Activated CD8-positive, alpha-beta T cell treated with anti-CD3 and anti-CD28 coated beads for 36 hours (primary cell): ENCODE results near the gene RIPOR3. TPM values are rescaled to one million over a fixed set of nuclear protein-coding genes. Genes with fewer than 3 reads are reported as not detected.

Experiments used
- ATAC-seq: fragments of 200-7000 bp; cut with Tn5 transposase; one replicate; pipeline ENCODE4 v1.10.0; 2021; ENCODE audit warnings: mild to moderate bottlenecking, moderate library complexity
- CTCF ChIA-PET: fragments of 350-600 bp; sonication (Branson Sonifier 250); formaldehyde crosslinking; loops from one replicate; lab custom pipeline; 2021; ENCODE audit warnings: antibody characterized with exemption; lab: Charles Lee
- POLR2A ChIA-PET: fragments of 350-600 bp; sonication (Branson Sonifier 250); formaldehyde crosslinking; loops from one replicate; lab custom pipeline; 2021; ENCODE audit warnings: antibody characterized with exemption; lab: Charles Lee
- DNase-seq: peaks from one replicate; pipeline ENCODE4 v3.0.0-alpha.2; 2020
- H3K27ac Mint-ChIP-seq: one replicate; pipeline ENCODE4 v1.8.0; 2021; ENCODE audit warnings: mild to moderate bottlenecking, mixed read lengths
- H3K27me3 Mint-ChIP-seq: one replicate; pipeline ENCODE4 v1.8.0; 2021; ENCODE audit warnings: mixed read lengths
- H3K36me3 Mint-ChIP-seq: one replicate; pipeline ENCODE4 v1.8.0; 2021; ENCODE audit warnings: low read depth, mixed read lengths
- H3K4me1 Mint-ChIP-seq: one replicate; pipeline ENCODE4 v1.8.0; 2021; ENCODE audit warnings: low read depth, mixed read lengths
- H3K4me3 Mint-ChIP-seq: one replicate; pipeline ENCODE4 v1.8.0; 2021; ENCODE audit warnings: mild to moderate bottlenecking, moderate library complexity, mixed read lengths
- H3K9me3 Mint-ChIP-seq: one replicate; pipeline ENCODE4 v1.8.0; 2021; ENCODE audit warnings: mixed read lengths
- CTCF ChIP-seq: fragments of 200-600 bp; IDR thresholded peaks from one replicate; pipeline ENCODE4 v1.8.0; 2022; ENCODE audit warnings: antibody characterized with exemption, mild to moderate bottlenecking
- intact Hi-C: fragments of 100-400 bp; cut with micrococcal nuclease; formaldehyde crosslinking; loops from one replicate; pipeline ENCODE4 v1.10.0; 2022
- total RNA-seq, 2 experiments: library from RNA; stranded (reverse); gene quantifications; one replicate each; pipeline ENCODE4 v1.2.3, GENCODE V29; 2021

RIPOR3 gene
- total RNA-seq, 2 experiments from 2014 or later = not detected

- no peaks in the 10 kb centered on the region for H3K4me1 Mint-ChIP-seq
- no peak overlapping the region for H3K4me3 Mint-ChIP-seq
- ChIA-PET POLR2A (no interaction called here), CTCF (interaction anchor here (0.7 to 3.1 kb wide), 9 partner anchors 10 to 172 kb away, joined by 3 to 14 read pairs (median 5); no protein-coding TSS in a partner anchor)
- TF ChIP-seq CTCF = no peak
- intact Hi-C loops = no loop called here
- H3K27me3 Mint-ChIP-seq = no peaks in the 10 kb centered on the region
- H3K36me3 Mint-ChIP-seq = no peaks in the 10 kb centered on the region
- DNase-seq = no peak
- ATAC-seq = no peak
- H3K9me3 Mint-ChIP-seq = no peaks in the 10 kb centered on the region
- no peak overlapping the region for H3K27ac Mint-ChIP-seq
These were observed 54.5 kb downstream of the RIPOR3 start for GRCh38 chr20:50636601-50637540.

DNA sequence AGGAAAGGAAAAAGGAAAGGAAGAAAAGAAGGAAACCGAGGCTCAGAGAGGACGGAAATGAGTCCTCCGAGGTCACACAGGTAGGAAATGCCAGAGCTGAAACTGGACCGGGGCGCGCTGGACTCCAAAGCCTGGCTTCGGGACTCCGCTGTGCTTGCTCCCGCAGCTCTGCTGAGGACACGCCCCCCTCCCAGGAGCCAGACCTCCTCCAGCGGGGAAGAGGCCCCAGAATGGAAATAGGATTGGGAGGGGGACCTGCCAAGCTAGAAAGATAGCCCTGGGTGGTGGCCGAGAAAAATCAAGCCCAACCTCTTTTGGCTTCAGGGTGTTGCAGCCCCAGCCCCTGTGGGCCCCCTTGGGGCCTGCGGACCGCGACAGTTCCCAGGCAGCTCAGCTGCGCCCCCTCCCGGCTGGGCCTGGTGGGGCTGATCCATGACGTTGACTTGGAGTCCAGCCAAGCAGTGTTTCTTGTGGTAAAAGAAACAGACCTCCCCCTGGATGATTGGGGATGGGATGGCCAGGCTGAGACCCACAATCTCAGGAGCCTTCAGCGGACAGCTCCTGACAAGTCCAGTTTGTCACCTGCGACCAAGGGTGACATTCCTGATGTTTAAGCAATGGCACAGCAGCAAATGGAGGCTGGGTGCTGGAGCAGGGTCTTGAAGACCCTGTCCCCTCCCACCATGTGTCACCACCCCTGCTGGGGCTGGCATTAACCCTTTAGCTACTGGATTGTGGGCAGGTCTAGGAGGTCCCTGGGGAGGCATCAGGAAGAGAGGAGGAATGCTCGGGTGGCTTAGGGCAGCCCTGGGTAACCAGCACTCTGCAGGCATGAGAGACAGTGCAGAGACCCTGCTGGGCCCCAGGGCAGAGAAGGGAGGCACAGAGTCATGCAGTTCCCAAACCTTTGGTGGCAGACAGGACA, 55.4 kb downstream of the RIPOR3 start:
- TF ChIP-seq CTCF = peak; percentile 86
- Mint-ChIP-seq H3K36me3 (no peaks in the 10 kb centered on the region), H3K27me3 (no peaks in the 10 kb centered on the region), H3K4me3 (no peak overlapping the region), H3K27ac (no peak overlapping the region), H3K4me1 (no peaks in the 10 kb centered on the region), H3K9me3 (no peaks in the 10 kb centered on the region)
- peak; percentile 78 for DNase-seq
- ChIA-PET CTCF (interaction anchor here (0.7 to 3.1 kb wide), 18 partner anchors 10 to 671 kb away, joined by 3 to 14 read pairs (median 4); no protein-coding TSS in a partner anchor), POLR2A (interaction anchor here (0.7 kb wide), 1 partner anchor 76 kb away, joined by 3 read pairs; no protein-coding TSS in a partner anchor)
- peak; percentile 94 for ATAC-seq
- intact Hi-C loops = no loop called here

DNA sequence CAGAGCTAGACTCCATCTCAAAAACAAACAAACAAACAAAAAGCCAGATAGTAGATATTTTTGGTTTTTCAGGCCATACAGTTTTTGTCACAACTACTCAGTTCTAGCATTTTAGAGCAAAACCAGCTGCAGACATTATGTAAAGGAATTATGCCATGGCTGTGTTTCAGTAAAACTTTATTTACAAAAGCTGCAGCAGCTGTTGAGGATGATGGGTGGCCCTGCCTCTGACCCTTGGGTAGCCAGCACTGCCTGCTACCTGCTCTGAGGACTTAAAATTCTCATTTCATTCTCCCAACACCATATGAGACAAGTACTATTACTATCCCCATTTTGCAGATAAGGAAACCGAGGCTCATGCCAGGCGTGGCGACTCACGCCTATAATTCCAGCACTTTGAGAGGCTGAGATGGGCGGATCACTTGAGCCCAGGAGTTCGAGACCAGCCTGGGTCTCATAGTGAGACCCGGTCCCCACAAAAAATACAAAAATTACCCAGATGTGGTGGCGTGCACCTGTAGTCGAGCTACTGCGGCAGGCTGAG, 56.3 kb downstream of the RIPOR3 start:
- POLR2A ChIA-PET = no interaction called here
- intact Hi-C loops = no loop called here
- ATAC-seq (no peak), DNase-seq (no peak)
- CTCF ChIA-PET = interaction anchor here (0.7 to 3.1 kb wide), 14 partner anchors 9 to 672 kb away, joined by 3 to 14 read pairs (median 4); no protein-coding TSS in a partner anchor
- no peak for TF ChIP-seq CTCF
- no peak overlapping the region for H3K4me3 Mint-ChIP-seq
- no peaks in the 10 kb centered on the region for H3K9me3 Mint-ChIP-seq
- H3K27ac Mint-ChIP-seq = no peak overlapping the region
- H3K4me1 Mint-ChIP-seq = no peaks in the 10 kb centered on the region
- no peaks in the 10 kb centered on the region for H3K36me3 Mint-ChIP-seq
- H3K27me3 Mint-ChIP-seq = no peaks in the 10 kb centered on the region

GRCh38 chr20:50634191-50634590, 57.2 kb downstream of the RIPOR3 start:
- intact Hi-C loops = no loop called here

More at GRCh38 chr20:50634191-50634590, 57.2 kb downstream of the RIPOR3 start:
- Mint-ChIP-seq H3K4me1 (no peaks in the 10 kb centered on the region), H3K9me3 (no peaks in the 10 kb centered on the region), H3K4me3 (no peak overlapping the region), H3K27me3 (no peaks in the 10 kb centered on the region), H3K36me3 (no peaks in the 10 kb centered on the region), H3K27ac (no peak overlapping the region)
- ChIA-PET CTCF (interaction anchor here (1.1 to 3.1 kb wide), 4 partner anchors 8 to 115 kb away, joined by 3 to 14 read pairs (median 8); no protein-coding TSS in a partner anchor), POLR2A (no interaction called here)
- DNase-seq (no peak), ATAC-seq (no peak)
- no peak for TF ChIP-seq CTCF
